NCI-H2107 treated with DMSO at 0.1 percent for 48 hours (cell line): ENCODE data around the gene TOMM20.
"Not testable (repeated sequence)": the region's sequence is repeated elsewhere in the genome, so short reads cannot be mapped to it uniquely, and the experiment has no call there.

Experiments
- DNase-seq: peaks from one replicate; lab custom pipeline; 2025; ENCODE audit not compliant: unreplicated experiment; lab: John Stamatoyannopoulos, UW

The TOMM20 gene

GRCh38 chr1:235128456-235129328, at the start of gene TOMM20:
Gene TOMM20 (minus strand): TSS chr1:235128837. CDS start chr1:235128715, 122 bp downstream.
- DNase-seq = peak; percentile 98

- DNase-seq = no peak
Measured at GRCh38 chr1:235176486-235176885, 47.8 kb upstream of the TOMM20 start.

DNA sequence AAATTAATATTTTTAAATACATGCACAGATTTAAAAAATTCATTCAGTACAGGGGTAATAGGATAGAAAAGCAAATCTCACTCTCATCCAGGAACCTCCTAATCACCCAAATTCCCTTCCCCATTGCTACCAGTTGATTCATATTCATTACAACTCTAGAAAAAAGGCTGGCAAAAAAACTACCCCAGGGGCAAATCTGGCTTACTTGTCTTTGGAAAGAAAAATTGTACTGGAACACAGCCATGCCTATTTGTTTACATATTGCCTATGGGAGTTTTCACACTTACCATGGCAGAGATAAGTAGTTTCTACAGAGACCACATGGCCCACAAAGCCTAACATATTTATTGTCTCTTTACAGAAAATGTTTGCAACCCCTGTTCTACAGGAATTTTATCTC, 41.3 kb upstream of the TOMM20 start:
- DNase-seq = no peak

GRCh38 chr1:235168375-235168774, 39.7 kb upstream of the TOMM20 start:
- no peak for DNase-seq

DNA sequence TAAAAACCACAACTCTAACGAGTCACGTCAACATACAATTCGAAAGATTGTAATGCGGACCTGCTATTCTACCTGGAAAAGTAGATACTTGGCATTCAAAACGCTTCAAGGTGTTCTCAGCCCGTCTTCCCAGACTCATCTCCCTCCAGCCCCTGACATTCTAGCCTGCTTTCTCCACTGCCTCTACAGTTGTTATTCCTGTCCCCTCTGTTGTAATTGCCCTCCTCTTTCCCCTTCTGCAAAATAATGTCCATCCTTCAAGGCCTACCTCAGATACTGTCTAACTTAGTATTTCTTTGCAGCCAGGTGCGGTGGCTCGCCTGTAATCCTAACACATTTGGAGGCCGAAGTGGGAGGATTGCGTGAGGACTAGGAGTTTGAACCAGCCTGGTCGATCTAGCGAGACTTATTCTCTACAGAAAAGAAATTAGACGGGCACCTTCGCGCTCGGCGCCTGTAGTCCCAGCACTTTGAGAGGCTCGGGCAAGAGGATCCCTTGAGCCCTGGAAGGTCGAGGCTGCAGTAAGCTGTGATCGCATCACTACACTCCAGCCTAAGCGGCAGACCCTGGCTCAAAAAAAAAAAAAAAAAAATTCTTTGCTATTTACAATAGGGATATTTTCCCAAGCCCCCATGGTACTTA, 33.2 kb upstream of the TOMM20 start:
- DNase-seq = no peak

DNA sequence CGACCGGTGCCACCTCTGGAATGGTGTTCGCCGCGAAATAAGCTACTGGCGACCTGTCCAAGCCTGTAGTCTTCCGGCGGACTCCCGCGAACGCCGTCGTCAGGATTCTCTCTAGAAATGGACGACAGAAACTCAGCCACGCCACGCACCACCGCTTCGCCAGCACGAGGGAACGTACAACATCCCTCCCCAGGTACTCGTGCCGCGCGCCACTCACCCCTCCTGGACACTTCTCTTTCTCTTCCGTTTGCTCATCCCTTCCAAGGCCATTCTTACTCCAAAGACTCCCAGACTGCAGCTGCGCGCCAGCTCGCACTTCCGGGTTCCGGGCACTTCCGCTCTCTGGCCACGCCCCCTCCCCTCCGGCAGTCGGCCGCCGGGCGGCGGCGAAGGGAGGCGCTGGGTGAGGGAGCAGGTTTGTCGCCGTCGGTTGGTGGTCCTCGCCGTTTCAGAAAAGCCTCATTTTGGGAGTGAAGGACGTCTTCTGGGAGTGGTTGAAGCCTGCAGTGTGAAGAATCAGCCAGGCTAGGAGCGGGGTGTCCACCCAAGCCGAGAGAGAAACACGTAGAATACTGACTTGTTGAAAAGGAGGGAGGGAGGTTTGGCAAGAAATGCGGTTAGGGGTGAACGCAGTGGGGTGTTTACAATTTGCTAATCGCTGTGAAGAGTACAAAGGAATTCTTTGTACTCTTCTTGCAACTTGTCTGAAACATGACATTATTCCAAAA, 32.5 kb upstream of the TOMM20 start, which contains the start of gene RBM34:
RBM34 (minus strand) TSS at position 294 of the 728 bp plus-strand sequence; CDS start at position 270, 24 bp downstream.
- DNase-seq = peak; percentile 86

DNA sequence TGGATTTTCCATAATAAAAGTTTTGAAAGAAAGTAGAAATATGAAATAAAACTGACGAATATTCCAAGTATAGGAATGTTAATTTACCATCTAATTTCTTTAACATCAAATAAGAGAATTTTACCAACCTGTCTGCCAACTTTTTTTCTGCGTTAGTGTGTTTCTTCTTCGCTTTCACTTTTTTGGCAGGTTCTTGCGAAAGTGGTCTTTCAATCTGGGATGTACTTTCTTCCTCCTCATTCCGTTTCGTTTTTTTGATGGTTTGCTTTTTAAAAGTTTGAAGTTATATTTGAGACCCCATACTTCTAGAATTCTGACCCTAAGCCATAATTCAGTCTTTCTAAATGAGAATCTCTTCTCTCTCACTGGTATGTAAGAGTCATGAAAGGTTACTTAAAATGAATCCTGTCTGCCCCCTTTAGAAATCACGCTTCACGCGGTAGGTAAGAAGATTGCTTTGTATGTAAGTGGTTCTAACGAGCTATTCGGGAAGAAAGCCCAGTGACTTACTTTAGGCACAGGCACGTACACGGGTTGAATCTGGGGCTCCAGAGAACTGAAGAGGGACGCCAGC, 31.8 kb upstream of the TOMM20 start:
- no peak for DNase-seq

DNA sequence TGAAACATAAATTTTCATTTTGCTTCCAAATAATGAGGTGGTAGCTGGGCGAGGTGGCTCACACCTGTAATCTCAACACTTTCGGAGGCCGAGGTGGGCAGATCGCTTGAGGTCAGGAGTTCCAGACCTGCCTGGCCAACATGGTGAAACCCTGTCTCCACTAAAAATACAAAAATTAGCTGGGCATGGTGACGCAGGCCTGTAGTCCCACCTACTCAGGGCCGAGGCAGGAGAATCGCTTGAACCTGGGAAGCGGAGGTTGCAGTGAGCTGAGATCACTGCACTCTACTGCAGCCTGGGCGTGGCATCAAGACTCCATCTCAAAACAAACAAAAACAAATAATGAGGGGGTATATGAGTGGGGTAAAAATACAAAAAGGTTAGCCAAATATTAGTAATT, 31.3 kb upstream of the TOMM20 start:
- DNase-seq = not testable (repeated sequence)

DNA sequence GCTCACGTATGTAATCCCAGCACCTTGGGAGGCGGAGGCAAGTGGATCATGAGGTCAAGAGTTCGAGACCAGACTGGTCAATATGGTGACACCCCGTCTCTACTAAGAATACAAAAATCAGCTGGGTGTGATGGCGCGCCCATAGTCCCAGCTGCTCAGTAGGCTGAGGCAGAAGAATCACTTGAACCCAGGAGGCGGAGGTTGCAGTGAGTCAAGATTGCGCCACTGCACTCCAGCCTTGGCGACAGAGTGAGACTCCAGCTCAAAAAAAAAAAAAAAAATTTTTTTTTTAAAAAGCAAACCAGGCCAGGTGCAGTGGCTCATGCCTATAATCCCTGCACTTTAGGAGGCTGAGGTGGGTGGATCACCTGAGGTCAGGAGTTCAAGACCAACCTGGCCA, 30.6 kb upstream of the TOMM20 start:
- not testable (repeated sequence) for DNase-seq

DNA sequence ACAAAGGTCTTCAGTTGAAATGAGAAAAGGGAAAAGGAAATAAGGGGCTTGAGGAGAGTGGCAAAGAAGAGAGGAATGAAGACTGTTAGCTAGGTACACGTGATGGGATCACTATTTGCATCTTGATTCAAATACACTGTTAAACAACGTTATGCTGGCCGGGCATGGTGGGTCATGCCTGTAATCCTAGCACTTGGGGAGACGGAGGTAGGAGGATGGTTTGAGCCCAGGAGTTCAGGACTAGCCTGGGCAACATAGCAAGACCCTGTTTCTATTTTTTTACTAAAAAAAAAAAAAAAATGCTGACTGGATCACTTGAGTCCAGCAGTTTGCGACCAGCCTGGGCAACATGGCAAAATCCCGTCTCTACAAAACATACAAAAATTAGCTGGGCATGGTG, 30.0 kb upstream of the TOMM20 start:
- no peak for DNase-seq

- DNase-seq = no peak
Measured at GRCh38 chr1:235157150-235157549, 28.5 kb upstream of the TOMM20 start.

DNA sequence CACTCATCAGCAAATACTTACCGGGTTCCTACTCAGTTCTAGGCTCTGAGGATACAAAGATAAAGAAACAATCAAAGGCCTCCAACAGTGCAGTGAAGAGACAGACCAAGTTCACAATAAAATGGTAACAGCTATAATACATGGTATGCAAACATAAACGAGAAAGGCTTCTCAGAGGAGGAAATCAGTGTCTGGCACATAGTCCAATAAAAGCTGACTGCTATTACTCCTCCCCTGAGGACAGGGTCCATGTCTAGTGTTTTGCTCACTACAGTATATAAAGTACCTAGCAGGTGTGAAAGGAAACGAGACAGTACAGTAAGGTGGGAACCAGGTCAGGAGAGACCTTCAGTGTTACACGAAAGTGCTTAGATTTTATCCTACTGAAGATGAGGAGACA, 28.1 kb upstream of the TOMM20 start:
- DNase-seq = no peak

GRCh38 chr1:235156265-235156664, 27.6 kb upstream of the TOMM20 start:
- DNase-seq = no peak

- DNase-seq = no peak
Measured at GRCh38 chr1:235152235-235152634, 23.6 kb upstream of the TOMM20 start.

DNA sequence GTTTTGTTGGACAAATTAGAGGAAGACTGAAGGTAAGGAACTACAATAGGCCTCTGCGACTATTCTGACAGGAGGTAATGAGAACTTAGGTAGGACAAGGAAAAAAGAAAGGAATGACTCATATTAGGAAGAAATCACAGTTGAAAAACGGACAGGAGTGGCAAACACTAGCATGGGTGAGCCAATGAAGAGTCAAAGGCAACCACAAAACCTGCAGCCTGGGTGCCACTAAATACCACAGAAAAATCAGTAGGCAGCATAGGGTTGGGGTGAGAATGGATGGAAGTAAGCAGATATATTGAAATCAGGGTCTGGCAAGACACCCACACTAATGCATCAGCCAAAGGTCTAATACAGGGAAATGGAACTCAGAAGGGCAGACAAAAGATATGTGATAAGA, 22.4 kb upstream of the TOMM20 start:
- no peak for DNase-seq

DNA sequence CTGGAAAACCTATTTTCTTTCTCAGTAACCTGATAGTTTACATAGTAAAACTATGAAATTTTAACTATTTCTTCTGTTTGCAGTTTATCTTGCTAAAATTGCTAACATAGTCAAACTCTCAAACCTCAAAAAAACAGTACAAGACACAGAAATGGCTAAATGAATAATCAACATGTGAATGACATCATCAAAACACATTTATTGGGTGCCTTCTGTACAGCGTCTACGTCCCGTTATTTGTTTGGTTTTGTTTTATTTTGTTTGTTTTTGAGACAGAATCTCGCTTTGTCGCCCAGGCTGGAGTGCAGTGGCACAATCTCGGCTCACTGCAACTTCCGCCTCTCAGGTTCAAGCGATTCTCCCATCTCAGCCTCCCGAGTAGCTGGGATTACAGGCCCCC, 21.2 kb upstream of the TOMM20 start:
- DNase-seq = no peak

- no peak for DNase-seq
Measured at GRCh38 chr1:235147269-235147668, 18.6 kb upstream of the TOMM20 start.

- DNase-seq = no peak
Measured at GRCh38 chr1:235145639-235146038, 17.0 kb upstream of the TOMM20 start.

- no peak for DNase-seq
Measured at GRCh38 chr1:235142991-235143390, 14.4 kb upstream of the TOMM20 start.

- no peak for DNase-seq
Measured at GRCh38 chr1:235139315-235139714, 10.7 kb upstream of the TOMM20 start.

DNA sequence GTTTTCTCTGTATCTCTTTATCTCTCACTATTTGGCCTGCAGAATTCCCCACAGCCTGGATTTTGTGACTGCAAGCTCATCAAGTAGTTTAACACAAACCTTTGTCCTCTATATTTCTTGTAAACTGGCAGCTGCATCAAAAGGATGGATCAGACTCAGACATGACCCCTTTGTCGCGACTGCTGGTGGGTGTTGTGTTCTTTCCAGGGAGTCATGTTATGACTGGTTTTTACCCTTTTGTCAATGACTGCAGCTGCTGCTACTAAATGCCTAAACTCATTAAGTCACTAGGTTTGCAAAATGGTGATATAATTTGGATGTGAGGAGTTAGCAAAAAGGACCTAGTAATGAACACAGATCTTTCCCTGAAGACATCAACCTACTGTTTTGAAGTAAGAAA, 10.2 kb upstream of the TOMM20 start:
- no peak for DNase-seq
